Naive thymus-derived CD8-positive, alpha-beta T cell (primary cell): ENCODE results near the gene SNTB2. TPM values are rescaled to one million over a fixed set of nuclear protein-coding genes. Genes with fewer than 3 reads are reported as not detected.
"Not testable (repeated sequence)": the region's sequence is repeated elsewhere in the genome, so short reads cannot be mapped to it uniquely, and the experiment has no call there.

Experiments
- ATAC-seq, 2 donors: fragments of 150-1000 bp; cut with Tn5 transposase in 1 of 2; sonication (Bioruptor Pico), chemical (Tn5 transposase) in 1 of 2; 1 replicate in 1 of 2; 2 replicates in 1 of 2; pipeline ENCODE4 v1.10.0; 2021; ENCODE audit warnings: mild to moderate bottlenecking in 2 of 2, moderate library complexity in 2 of 2
- POLR2A ChIA-PET: fragments of 350-600 bp; sonication (Branson Sonifier 250); formaldehyde crosslinking; loops from one replicate; lab custom pipeline; 2021; ENCODE audit warnings: antibody characterized with exemption; lab: Charles Lee
- DNase-seq, 10 donors: peaks; one replicate each; pipeline versions ENCODE4 v3.0.0 to v3.0.0-alpha.2; 2020 to 2022
- H3K27ac Mint-ChIP-seq, 10 donors: one replicate each; pipeline ENCODE4 v1.8.0; 2020 to 2022; ENCODE audit warnings: mild to moderate bottlenecking in 10 of 10, mixed read lengths in 10 of 10, moderate library complexity in 4 of 10, inconsistent platforms in 1 of 10
- H3K27me3 Mint-ChIP-seq, 5 donors: one replicate each; pipeline ENCODE4 v1.8.0; 2021 to 2022; ENCODE audit warnings: mixed read lengths in 5 of 5
- H3K36me3 Mint-ChIP-seq, 3 donors: one replicate each; pipeline ENCODE4 v1.8.0; 2020 to 2022; ENCODE audit warnings: mixed read lengths in 3 of 3, mild to moderate bottlenecking in 2 of 3, inconsistent platforms in 1 of 3
- H3K4me1 Mint-ChIP-seq, 4 donors: one replicate each; pipeline ENCODE4 v1.8.0; 2021 to 2022; ENCODE audit warnings: mixed read lengths in 4 of 4
- H3K4me3 Mint-ChIP-seq, 10 donors: one replicate each; pipeline ENCODE4 v1.8.0; 2020 to 2022; ENCODE audit warnings: mild to moderate bottlenecking in 10 of 10, mixed read lengths in 10 of 10, moderate library complexity in 6 of 10, inconsistent platforms in 1 of 10
- H3K9me3 Mint-ChIP-seq, 9 donors: one replicate each; pipeline ENCODE4 v1.8.0; 2020 to 2022; ENCODE audit warnings: mixed read lengths in 9 of 9, mild to moderate bottlenecking in 3 of 9, inconsistent platforms in 1 of 9, moderate library complexity in 1 of 9
- polyA plus RNA-seq, 3 donors: library from polyadenylated mRNA; unstranded; fragments of 300-500 nt; fragmentation: Illumina TruSeq; gene quantifications; one replicate each; pipeline ENCODE4 v1.2.3, GENCODE V29; 2021
- total RNA-seq, 8 experiments: library from RNA in 2 of 8; stranded (reverse) in 2 of 8; gene quantifications; one replicate each; pipeline ENCODE4 v1.2.3 and lab custom pipeline; 2021 to 2026

SNTB2 gene
- 10 to 100 TPM; 11.0 to 12.9 TPM for total RNA-seq
- polyA plus RNA-seq, result 10 to 100 TPM in 1 of 3 donors, 1 to 10 TPM in 2; 3.7 to 15.0 (median 7.6) TPM
- 14.7 to 27.7 (median 18.5) reads per million in 6 experiments for total RNA-seq (lab: John Stamatoyannopoulos, UW)

DNA sequence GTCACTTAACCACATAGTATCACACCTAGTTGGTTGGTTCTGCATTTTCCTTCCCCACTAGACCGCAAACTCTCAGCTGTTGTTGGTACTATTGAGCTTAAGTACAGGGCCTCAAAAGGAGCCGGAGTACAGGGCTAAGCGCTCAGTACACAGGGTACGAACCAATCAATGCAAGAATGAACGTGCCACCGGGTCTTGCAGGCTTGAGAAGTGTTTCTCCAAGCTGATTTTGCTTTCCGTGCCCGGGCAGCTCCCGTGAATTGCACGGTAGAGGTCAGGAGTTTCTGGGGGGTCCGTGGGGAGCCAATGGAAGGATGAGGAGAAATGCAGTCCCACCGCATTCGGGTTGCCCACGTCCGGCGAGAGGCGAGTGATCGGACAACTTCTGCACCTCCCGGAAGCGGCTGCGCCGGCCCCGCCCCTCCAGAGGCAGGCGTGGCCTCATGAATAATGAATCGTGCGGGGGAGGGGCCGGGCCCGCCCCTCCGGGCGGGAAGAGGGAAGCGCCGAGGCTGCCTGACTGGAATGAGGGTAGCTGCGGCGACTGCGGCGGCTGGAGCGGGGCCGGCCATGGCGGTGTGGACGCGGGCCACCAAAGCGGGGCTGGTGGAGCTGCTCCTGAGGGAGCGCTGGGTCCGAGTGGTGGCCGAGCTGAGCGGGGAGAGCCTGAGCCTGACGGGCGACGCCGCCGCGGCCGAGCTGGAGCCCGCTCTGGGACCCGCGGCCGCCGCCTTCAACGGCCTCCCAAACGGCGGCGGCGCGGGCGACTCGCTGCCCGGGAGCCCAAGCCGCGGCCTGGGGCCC lies at the start of gene SNTB2:
Gene SNTB2, plus strand, starts transcription at position 523 of the 804 bp plus-strand sequence. Its CDS starts 3 bp downstream, at position 526.
- peak; percentile 77 to 82 for ATAC-seq
- H3K4me1 Mint-ChIP-seq, result peaks cover 28 to 53% (median 45%) of the 10 kb centered on the region in 4 donors

DNA sequence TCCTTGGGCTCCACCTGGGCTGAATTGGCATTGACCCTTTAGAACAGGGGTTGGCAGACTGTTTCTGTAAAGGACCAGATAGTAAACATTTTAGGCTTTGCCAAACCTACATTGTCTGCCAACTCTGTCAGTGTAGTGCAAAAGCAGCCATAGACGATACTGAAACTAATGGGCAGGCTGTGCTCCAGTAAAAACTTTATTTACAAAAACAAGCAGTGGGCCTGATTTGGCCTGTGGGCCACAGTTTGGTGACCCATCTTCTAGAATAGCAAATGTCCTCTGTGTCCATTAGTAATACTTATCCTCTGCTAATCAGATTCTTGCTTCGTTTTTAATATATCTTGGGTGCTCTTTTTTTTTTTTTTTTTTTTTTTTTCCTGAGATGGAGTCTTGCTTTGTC lies 48.4 kb upstream of the SNTB2 start:
- POLR2A ChIA-PET, result no interaction called here
- no peaks in the 10 kb centered on the region for H3K27me3 Mint-ChIP-seq
- H3K4me1 Mint-ChIP-seq, result peaks cover 14 to 20% (median 15%) of the 10 kb centered on the region in 4 donors
- H3K27ac Mint-ChIP-seq, result peak overlapping the region in 1 of 10 donors; percentile 79
- no peak overlapping the region for H3K4me3 Mint-ChIP-seq
- no peaks in the 10 kb centered on the region for H3K9me3 Mint-ChIP-seq
- ATAC-seq, result no peak
- H3K36me3 Mint-ChIP-seq, result peaks cover 5 to 73% (median 20%) of the 10 kb centered on the region in 3 donors
- no peak for DNase-seq

More for the DNA sequence above, at the start of gene SNTB2:
- peak within 1 kb of the TSS; percentile 97 to 100 (median 99) for H3K4me3 Mint-ChIP-seq
- POLR2A ChIA-PET, result interaction anchor here (0.5 to 2.8 kb wide), 6 partner anchors 20 to 202 kb away, joined by 3 to 17 read pairs (median 4); partner anchors contain the start of genes CHTF8, PDF and UTP4
- peak within 1 kb of the TSS; percentile 85 to 99 (median 98) for H3K27ac Mint-ChIP-seq
- H3K36me3 Mint-ChIP-seq, result peaks cover 0 to 2% (median 0%) of the 10 kb centered on the region in 3 donors
- peak; percentile 61 to 87 (median 78) for DNase-seq
- H3K27me3 Mint-ChIP-seq, result no peaks in the 10 kb centered on the region
- H3K9me3 Mint-ChIP-seq, result no peaks in the 10 kb centered on the region

GRCh38 chr16:69139464-69139863 lies 47.5 kb upstream of the SNTB2 start:
- peak overlapping the region in 1 of 10 donors; percentile 56 for H3K27ac Mint-ChIP-seq
- not testable (repeated sequence) for H3K27me3 Mint-ChIP-seq, H3K9me3 Mint-ChIP-seq, DNase-seq, ATAC-seq, H3K4me3 Mint-ChIP-seq
- H3K36me3 Mint-ChIP-seq, result peaks cover 5 to 81% (median 23%) of the 10 kb centered on the region in 3 donors
- H3K4me1 Mint-ChIP-seq, result peaks cover 6 to 12% (median 8%) of the 10 kb centered on the region in 4 donors
- POLR2A ChIA-PET, result interaction anchor here (0.7 to 1.1 kb wide), 2 partner anchors 10 to 282 kb away, joined by 3 to 4 read pairs; no protein-coding TSS in a partner anchor

GRCh38 chr16:69141014-69141413 lies 46.0 kb upstream of the SNTB2 start:
- ATAC-seq (no peak), DNase-seq (no peak)
- Mint-ChIP-seq H3K27ac (peak overlapping the region in 2 of 10 donors; percentile 2 to 46), H3K4me1 (peaks cover 0 to 8% (median 3%) of the 10 kb centered on the region in 4 donors), H3K36me3 (peaks cover 5 to 91% (median 23%) of the 10 kb centered on the region in 3 donors), H3K9me3 (no peaks in the 10 kb centered on the region), H3K27me3 (no peaks in the 10 kb centered on the region), H3K4me3 (no peak overlapping the region)
- POLR2A ChIA-PET, result no interaction called here

DNA sequence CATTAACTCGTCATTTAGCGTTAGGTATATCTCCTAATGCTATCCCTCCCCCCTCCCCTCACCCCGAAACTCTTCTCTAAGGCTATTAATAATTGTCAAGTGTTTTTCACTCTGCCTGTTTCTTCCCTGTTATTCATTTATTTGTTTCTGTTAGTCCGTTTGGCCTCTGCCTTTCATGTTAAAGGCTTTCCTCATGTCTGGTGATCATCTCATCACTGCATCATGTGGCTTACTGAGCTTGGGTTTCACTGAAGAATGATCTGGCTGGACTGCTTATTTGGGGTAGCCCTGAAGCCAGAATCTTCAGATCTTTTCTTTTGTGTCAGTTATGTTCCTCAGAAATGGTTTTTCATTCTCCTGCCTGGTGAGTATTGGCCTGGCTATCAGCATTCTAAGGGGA lies 45.0 kb upstream of the SNTB2 start:
- DNase-seq, result no peak
- peaks cover 5 to 92% (median 28%) of the 10 kb centered on the region in 3 donors for H3K36me3 Mint-ChIP-seq
- H3K9me3 Mint-ChIP-seq, result no peaks in the 10 kb centered on the region
- peaks cover 0 to 10% (median under 1%) of the 10 kb centered on the region in 4 donors for H3K4me1 Mint-ChIP-seq
- ATAC-seq, result no peak
- H3K4me3 Mint-ChIP-seq, result no peak overlapping the region
- POLR2A ChIA-PET, result no interaction called here
- no peaks in the 10 kb centered on the region for H3K27me3 Mint-ChIP-seq
- H3K27ac Mint-ChIP-seq, result no peak overlapping the region

DNA sequence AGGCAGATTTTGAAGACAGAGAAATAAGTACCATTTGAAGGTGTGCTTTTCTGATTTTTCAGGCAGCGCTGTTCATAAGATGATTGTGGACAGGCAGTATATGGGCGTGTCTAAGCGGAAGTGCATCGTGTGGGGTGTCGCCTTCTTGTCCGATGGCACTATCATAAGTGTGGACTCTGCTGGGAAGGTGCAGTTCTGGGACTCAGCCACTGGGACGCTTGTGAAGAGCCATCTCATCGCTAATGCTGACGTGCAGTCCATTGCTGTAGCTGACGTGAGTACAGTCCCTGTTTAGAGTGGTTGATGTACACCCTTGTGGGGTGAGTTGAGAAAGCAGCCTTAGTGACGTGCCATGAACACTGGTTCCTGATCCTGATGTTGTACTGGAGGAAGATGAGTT lies 43.8 kb upstream of the SNTB2 start:
- POLR2A ChIA-PET, result no interaction called here
- peaks cover 5 to 90% (median 26%) of the 10 kb centered on the region in 3 donors for H3K36me3 Mint-ChIP-seq
- H3K4me3 Mint-ChIP-seq, result no peak overlapping the region
- no peaks in the 10 kb centered on the region for H3K9me3 Mint-ChIP-seq
- peak overlapping the region in 2 of 10 donors; percentile 44 to 46 for H3K27ac Mint-ChIP-seq
- peaks cover 0 to 9% (median 0%) of the 10 kb centered on the region in 4 donors for H3K4me1 Mint-ChIP-seq
- ATAC-seq (no peak), DNase-seq (no peak)
- no peaks in the 10 kb centered on the region for H3K27me3 Mint-ChIP-seq

DNA sequence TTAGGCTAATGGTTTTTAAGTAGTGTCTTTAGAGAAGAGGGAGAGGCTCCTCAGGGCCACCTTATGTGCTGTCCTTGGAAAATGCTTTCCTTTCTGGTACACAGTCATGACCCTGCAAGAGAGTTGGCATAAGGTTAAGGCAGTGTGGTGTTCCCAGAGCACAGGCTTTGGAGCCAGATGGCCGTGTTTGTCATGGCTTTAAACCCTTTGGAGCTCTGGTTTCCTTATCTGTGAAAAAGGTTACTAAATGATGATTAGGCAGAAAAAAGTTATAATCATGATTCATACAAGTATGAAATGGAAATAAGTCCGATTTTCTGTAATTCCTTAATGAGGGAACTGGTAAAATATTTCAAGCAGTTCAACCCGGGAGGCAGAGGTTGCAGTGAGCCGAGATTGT lies 41.3 kb upstream of the SNTB2 start:
- H3K4me1 Mint-ChIP-seq, result peaks cover 0 to 12% (median 0%) of the 10 kb centered on the region in 4 donors
- DNase-seq (no peak), ATAC-seq (no peak)
- H3K27me3 Mint-ChIP-seq, result no peaks in the 10 kb centered on the region
- peaks cover 4 to 88% (median 19%) of the 10 kb centered on the region in 3 donors for H3K36me3 Mint-ChIP-seq
- H3K4me3 Mint-ChIP-seq, result no peak overlapping the region
- POLR2A ChIA-PET, result no interaction called here
- no peaks in the 10 kb centered on the region for H3K9me3 Mint-ChIP-seq
- H3K27ac Mint-ChIP-seq, result no peak overlapping the region

- not testable (repeated sequence) for H3K4me1 Mint-ChIP-seq, H3K27me3 Mint-ChIP-seq, ATAC-seq, DNase-seq, H3K4me3 Mint-ChIP-seq, H3K27ac Mint-ChIP-seq, H3K9me3 Mint-ChIP-seq
- POLR2A ChIA-PET, result interaction anchor here (1.3 to 1.6 kb wide), 2 partner anchors 17 to 137 kb away, joined by 3 to 4 read pairs; partner anchors contain the start of genes CHTF8 and UTP4
- peaks cover 4 to 89% (median 29%) of the 10 kb centered on the region in 3 donors for H3K36me3 Mint-ChIP-seq
These were observed 37.3 kb upstream of the SNTB2 start for GRCh38 chr16:69149621-69150020.

DNA sequence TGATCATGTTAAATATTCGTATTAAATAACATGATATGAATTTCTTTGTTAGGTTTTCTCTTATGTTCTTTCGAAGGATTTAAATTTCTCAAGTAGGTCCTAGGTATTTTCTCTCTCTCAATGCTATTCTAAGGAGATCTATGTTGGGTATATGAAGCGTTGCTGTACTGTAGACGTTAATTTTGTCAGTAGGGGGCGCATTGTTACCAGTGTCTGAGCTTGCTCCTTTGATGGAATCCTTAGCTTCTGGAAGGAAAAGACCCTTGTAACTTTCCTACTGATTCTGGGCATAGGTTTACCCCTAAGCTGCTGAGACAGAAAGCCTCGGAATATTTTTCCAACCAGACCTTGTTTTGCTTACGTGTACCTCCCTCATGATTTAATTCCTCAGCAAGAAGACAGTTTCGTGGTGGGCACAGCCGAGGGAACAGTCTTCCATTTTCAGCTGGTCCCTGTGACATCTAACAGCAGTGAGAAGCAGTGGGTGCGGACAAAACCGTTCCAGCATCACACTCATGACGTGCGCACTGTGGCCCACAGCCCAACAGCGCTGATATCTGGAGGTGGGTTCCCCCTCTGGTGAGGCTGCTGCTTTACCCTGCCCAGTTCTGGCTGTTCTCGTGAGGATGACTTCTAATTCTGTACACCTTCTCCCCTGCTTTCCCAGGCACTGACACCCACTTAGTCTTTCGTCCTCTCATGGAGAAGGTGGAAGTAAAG lies 36.7 kb upstream of the SNTB2 start:
- ATAC-seq, result peak; percentile 77 to 80
- Mint-ChIP-seq H3K4me3 (no peak overlapping the region), H3K27me3 (no peaks in the 10 kb centered on the region), H3K36me3 (peaks cover 4 to 92% (median 29%) of the 10 kb centered on the region in 3 donors), H3K4me1 (peaks cover 0 to 7% (median 0%) of the 10 kb centered on the region in 4 donors), H3K9me3 (no peaks in the 10 kb centered on the region), H3K27ac (peak overlapping the region in 1 of 10 donors; percentile 31)
- POLR2A ChIA-PET, result interaction anchor here (0.6 to 1.6 kb wide), 3 partner anchors 18 to 138 kb away, joined by 3 to 4 read pairs (median 4); partner anchors contain the start of genes CHTF8 and UTP4
- DNase-seq, result peak in 9 of 10 donors; percentile 15 to 72 (median 57)

GRCh38 chr16:69157196-69157595 lies 29.8 kb upstream of the SNTB2 start:
- Mint-ChIP-seq H3K9me3 (no peaks in the 10 kb centered on the region), H3K4me1 (peaks cover 0 to 4% (median 2%) of the 10 kb centered on the region in 4 donors)
- POLR2A ChIA-PET, result interaction anchor here (0.6 to 0.7 kb wide), 2 partner anchors 504 to 1166 kb away, joined by 3 to 4 read pairs; no protein-coding TSS in a partner anchor

DNA sequence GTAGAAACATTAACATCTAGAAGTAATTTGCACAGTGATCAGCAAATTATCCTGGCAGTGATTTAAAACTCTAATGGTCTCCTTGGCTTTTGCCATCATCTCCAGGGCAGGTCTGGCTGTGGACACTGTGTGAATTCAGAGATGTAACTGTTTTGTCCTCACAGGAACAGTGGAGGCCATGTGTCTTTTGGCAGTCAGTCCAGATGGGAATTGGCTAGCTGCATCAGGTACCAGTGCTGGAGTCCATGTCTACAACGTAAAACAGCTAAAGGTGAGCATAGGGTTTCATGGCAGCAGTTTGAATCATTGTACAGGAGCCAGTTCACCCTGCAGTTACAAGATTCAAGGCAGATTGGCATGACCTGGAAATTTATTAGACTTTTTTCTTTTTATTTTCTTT lies 26.8 kb upstream of the SNTB2 start:
- peaks cover 1 to 4% (median 2%) of the 10 kb centered on the region in 4 donors for H3K4me1 Mint-ChIP-seq
- no peaks in the 10 kb centered on the region for H3K9me3 Mint-ChIP-seq
- POLR2A ChIA-PET, result no interaction called here
- no peak overlapping the region for H3K4me3 Mint-ChIP-seq
- DNase-seq (no peak), ATAC-seq (no peak)
- H3K36me3 Mint-ChIP-seq, result peaks cover 7 to 91% (median 52%) of the 10 kb centered on the region in 3 donors
- H3K27ac Mint-ChIP-seq, result no peak overlapping the region
- no peaks in the 10 kb centered on the region for H3K27me3 Mint-ChIP-seq

More at GRCh38 chr16:69157196-69157595, 29.8 kb upstream of the SNTB2 start:
- DNase-seq (no peak), ATAC-seq (no peak)
- no peaks in the 10 kb centered on the region for H3K27me3 Mint-ChIP-seq
- peaks cover 11 to 92% (median 52%) of the 10 kb centered on the region in 3 donors for H3K36me3 Mint-ChIP-seq
- no peak overlapping the region for H3K4me3 Mint-ChIP-seq
- peak overlapping the region in 1 of 10 donors; percentile 17 for H3K27ac Mint-ChIP-seq

DNA sequence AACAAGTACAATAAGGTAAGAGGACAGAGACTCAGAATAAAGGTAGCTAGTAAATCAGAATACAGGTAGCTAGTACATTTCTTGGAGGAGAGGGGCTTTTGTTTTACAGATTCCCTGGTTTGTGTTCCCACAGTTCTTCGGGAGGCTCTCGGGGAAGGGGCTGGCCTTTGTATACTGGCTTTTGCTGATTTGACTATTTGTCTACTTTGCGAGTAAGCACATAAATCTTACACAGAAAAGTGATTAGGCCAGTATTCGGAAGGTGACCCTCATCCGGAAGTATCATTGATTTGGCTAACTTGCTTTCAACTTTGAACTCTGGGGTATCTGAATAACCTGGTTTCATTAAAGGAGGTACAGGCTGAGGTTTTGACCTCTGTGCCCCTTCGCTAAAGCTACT lies 21.4 kb upstream of the SNTB2 start:
- no peaks in the 10 kb centered on the region for H3K27me3 Mint-ChIP-seq
- peak overlapping the region in 4 of 10 donors; percentile 32 to 75 (median 60) for H3K27ac Mint-ChIP-seq
- ATAC-seq, result no peak
- peak overlapping the region in 1 of 10 donors; percentile 47 for H3K4me3 Mint-ChIP-seq
- H3K9me3 Mint-ChIP-seq, result no peaks in the 10 kb centered on the region
- peaks cover 3 to 91% (median 44%) of the 10 kb centered on the region in 3 donors for H3K36me3 Mint-ChIP-seq
- DNase-seq, result no peak
- H3K4me1 Mint-ChIP-seq, result peaks cover 10 to 27% (median 22%) of the 10 kb centered on the region in 4 donors
- POLR2A ChIA-PET, result interaction anchor here (0.5 kb wide), 1 partner anchor 591 kb away, joined by 4 read pairs; no protein-coding TSS in a partner anchor
